AG08396 (cell line): Measurements from ENCODE around the gene ALK.
"Not testable (repeated sequence)": the region's sequence is repeated elsewhere in the genome, so short reads cannot be mapped to it uniquely, and the experiment has no call there.

ENCODE experiments used
- DNase-seq: peaks from one replicate; pipeline ENCODE4 v3.0.0; 2012; ENCODE audit warnings: low spot score, mixed read lengths

The ALK gene

GRCh38 chr2:29275186-29275585 lies 646.2 kb downstream of the ALK start:
- DNase-seq = no peak

GRCh38 chr2:29273685-29274611 lies 647.4 kb downstream of the ALK start:
- no peak for DNase-seq

GRCh38 chr2:29273004-29273684 lies 648.2 kb downstream of the ALK start:
- no peak for DNase-seq

- DNase-seq = no peak
Measured at GRCh38 chr2:29272311-29272710, 649.1 kb downstream of the ALK start.

DNA sequence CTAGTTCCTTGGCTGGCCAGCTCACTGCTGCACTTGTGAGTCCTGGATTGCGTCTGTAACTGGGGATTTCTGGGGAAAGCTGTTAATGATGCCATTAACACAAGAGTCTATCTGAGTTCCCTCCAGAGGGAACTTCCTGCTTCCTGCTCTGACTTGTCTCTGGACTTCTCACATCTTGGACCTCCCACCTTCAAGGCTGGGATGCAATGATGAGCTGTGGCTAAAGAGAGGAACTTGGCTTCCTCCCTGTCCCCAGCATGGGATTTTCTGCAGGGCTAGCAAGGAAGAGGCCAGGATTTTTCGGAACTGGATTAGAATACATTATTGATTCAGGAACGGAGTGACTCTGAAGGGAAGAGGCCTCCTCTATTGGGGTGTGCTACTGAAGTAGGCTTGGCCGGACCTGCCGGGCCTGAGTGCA lies 650.7 kb downstream of the ALK start:
- no peak for DNase-seq

DNA sequence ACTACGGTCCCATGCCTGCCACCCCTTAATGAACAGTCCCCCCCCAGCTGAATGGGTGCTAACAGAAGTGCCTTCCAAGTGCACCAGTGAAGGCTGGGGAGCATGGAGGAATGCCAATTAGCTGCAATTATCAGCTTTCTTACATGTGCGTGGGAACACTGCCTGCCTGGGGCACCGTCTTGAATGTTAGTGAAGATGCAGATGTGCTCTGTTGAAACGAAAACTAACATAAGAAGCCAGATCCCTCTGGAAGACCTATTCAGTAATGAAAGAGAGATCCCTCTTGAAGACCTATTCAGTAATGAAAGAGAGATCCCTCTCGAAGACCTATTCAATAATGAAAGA lies 651.6 kb downstream of the ALK start:
- DNase-seq = no peak

GRCh38 chr2:29269095-29269764 lies 652.2 kb downstream of the ALK start:
- DNase-seq = no peak

- no peak for DNase-seq
Measured at GRCh38 chr2:29267720-29268119, 653.7 kb downstream of the ALK start.

DNA sequence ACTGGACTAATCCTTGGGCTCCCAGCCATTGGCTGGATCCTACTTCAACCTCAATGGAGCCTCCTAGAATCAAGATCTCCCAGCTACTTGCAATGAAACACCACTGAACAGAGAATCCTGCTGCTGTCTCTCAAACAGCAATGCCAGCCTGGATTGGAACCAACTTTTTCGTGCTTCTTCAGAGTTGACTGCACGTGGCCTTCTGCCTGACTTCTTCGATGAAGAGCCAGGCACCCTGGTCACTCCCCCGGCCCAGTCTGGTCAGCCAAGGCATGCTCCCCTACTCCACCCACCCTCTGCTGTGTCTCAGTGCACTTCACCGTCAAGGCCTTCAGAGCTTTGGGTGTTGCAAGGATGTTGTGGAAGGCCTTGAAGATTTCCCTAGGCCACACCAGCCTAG lies 657.5 kb downstream of the ALK start:
- no peak for DNase-seq

DNA sequence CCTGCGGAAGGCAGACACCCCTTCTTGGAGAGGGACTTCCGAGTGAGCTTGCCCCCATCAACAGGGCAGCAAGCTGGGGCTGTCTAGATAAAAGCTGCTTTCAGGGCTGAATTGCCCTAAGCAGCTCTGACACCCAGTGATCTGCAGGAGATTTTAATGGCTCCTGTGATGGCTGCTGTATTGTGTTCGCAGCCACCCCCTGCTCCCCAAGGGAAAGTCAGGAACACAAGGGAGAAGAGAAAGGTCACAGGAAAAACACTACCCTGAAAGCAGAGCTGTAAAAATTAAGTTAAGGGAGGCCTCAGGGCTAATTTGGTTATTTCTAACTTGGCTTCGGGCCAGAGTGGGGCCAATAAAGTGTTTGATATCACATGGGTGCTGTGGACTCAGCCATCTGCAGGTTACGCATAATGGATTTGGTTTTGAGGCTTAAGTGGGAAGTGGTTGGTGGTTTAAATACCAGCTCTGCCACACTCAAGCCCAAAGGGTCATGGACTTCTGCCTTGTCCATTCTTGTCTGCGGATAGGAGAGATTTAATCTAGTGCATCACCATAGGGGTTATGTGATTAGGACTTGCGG lies 658.6 kb downstream of the ALK start:
- no peak for DNase-seq

DNA sequence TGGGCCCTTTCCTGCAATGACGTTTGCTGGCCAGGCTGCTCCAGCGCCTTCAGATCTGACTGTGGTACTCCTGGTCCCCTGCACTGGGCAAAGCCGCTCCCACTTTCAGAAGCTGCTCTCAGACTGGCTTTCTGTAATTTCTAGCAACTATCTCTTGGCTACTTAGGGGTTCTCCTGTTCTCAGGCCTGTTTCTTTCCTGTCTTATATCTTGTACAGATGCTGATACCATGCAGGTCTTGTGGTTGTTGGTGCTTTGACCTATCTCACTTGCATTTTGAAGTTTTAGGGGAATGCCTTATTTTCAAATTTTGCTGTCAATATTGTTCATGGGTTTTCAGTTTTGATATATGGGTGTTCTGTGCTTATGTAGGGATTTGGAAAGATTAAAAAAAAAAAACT lies 660.4 kb downstream of the ALK start:
- DNase-seq = no peak

DNA sequence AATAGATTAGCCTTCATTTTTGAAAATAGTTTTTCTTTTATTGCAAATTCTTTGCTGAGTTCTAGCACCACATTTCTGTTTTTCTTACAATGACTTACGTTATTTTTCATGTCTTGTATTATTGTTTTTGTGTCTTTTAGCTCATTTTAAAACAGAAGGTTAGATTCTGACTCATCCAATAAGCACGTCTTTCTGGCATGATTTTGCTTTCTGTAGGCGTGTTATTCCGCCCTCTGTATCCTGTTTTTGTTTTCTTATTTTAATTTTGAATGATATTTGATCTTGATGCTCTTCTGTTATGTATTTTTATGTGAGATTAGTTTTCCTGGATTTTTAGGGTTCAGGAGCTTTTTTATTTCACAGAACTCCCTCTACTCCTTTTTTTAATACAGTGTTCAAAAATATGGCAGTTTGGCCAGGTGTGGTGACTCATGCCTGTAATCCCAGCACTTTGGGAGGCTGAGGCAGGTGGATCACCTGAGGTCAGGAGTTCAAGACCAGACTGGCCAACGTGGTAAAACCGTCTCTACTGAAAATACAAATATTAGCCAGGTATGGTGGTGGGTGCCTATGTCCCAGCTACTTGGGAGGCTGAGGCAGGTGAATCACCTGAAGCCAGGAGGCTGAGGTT lies 661.1 kb downstream of the ALK start:
- no peak for DNase-seq

GRCh38 chr2:29259221-29259620 lies 662.2 kb downstream of the ALK start:
- DNase-seq = no peak

GRCh38 chr2:29255004-29255403 lies 666.4 kb downstream of the ALK start:
- DNase-seq = no peak

DNA sequence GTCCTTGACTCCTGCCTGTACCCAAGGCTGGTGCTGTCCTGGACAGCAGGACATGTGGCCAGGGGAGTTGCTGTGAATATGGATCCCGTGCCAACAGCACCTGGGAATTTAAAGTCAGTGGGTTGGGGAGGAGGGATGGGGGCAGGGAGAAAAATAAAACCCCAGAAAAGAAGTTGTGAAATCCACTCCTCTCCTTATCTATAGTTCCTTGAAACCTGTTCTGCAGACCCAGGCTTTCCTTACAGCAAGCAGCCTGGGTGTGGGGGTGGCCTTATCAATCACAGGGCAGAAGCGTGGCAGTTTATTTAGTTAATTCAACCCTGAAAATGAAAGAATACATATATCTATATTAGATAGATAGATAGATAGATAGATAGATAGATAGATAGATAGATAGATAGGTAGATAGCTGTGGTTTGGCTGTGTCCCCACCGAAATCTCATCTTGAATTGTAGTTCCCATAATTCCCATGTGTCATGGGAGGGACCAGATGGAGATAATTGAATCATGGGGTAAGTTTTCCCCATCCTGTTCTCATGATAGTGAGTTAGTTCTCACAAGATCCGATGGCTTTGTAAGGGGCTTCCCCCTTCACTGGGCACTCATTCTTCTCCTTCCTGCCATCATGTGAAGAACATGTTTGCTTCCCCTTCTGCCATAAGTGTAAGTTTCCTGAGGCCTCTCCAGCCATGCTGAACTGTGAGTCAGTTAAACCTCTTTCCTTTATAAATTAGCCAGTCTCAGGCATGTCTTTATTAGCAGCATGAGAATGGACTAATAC lies 667.7 kb downstream of the ALK start:
- DNase-seq = not testable (repeated sequence)

GRCh38 chr2:29253026-29253425 lies 668.4 kb downstream of the ALK start:
- DNase-seq = no peak

DNA sequence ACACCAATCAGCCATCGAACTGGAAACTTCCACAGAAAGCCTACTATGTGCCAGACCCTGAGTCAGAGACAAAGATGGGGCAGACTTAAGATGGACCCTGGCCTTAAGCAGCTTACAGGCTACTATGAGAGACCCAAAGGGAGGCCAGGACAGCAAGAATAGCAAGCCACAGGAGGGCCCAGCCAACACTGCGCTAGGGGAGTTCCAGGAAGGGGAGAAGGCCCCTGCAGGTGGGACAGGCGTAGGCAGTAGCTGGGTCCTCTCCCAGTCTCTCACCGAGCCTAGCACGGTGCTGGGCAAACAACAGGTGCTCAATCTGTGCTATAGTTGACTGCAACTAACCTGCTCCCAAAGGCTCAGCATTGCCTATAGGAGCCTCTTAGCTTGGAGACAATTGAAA lies 670.0 kb downstream of the ALK start:
- no peak for DNase-seq

GRCh38 chr2:29250977-29251376 lies 670.4 kb downstream of the ALK start:
- no peak for DNase-seq

- DNase-seq = no peak
Measured at GRCh38 chr2:29249666-29250253, 671.6 kb downstream of the ALK start.

- DNase-seq = no peak
Measured at GRCh38 chr2:29247336-29247914, 674.0 kb downstream of the ALK start.
